Measurements from ENCODE around the gene RRP1B. TPM values are rescaled to one million over a fixed set of nuclear protein-coding genes. Genes with fewer than 3 reads are reported as not detected.
"Not testable (repeated sequence)": the region's sequence is repeated elsewhere in the genome, so short reads cannot be mapped to it uniquely, and the experiment has no call there.

Gene RRP1B
- polyA plus RNA-seq (2013, experiment 1 of 2; ENCODE audit: insufficient read length) = 18.3 TPM
- polyA plus RNA-seq (2013, experiment 2 of 2; ENCODE audit: insufficient read length) = 19.2 TPM

DNA sequence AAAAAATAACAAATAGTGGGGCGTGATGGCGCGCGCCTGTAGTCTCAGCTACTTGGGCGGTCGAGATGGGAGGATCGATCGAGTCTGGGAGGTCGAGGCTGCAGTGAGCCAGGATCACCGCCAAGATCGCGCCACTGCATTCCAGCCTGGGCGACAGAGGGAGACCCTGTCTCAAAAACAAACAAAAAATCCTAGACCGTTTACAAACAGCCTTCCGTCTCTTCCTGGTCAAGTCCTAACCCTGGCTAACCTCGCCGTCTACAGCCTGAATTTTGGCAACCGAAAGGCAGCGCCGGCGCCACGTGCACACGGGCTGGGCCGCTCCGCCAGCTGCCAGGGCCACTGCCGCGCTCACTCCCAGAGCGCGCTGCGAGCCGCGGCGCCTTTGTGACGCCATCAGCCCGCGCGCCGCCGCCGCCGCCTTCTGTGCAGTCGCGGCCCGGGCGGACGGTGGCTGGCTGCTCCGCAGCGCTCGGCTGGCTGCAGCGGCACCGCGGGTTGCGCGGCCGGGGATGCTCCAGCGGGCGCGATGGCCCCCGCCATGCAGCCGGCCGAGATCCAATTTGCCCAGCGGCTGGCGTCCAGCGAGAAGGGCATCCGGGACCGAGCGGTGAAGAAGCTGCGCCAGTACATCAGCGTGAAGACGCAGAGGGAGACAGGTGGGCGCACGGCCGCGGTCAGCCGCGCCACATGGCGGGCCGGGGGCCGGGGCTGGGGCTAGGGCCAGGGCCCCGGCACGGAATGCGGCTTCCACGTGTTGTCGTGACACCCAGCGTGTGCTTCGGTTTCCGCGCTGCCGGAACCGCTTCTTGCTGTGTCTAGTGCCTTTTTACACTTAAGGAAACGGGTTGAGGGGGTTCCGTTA, at the start of gene RRP1B, which contains the start of gene HSF2BP:
TSS of gene RRP1B (plus strand) at position 425 of the 865 bp plus-strand sequence. CDS start at position 530, 105 bp downstream.
TSS of gene HSF2BP (minus strand) at position 353 of the 865 bp plus-strand sequence. CDS start 1,392 bp downstream, outside the sequence.
- peak; percentile 89 for DNase-seq

GRCh38 chr21:43611598-43612369, 47.6 kb upstream of the RRP1B start:
- peak; percentile 56 for DNase-seq

- DNase-seq = peak; percentile 76
Measured at GRCh38 chr21:43613755-43614638, 45.4 kb upstream of the RRP1B start.

GRCh38 chr21:43614839-43615238, 44.5 kb upstream of the RRP1B start:
- no peak for DNase-seq

DNA sequence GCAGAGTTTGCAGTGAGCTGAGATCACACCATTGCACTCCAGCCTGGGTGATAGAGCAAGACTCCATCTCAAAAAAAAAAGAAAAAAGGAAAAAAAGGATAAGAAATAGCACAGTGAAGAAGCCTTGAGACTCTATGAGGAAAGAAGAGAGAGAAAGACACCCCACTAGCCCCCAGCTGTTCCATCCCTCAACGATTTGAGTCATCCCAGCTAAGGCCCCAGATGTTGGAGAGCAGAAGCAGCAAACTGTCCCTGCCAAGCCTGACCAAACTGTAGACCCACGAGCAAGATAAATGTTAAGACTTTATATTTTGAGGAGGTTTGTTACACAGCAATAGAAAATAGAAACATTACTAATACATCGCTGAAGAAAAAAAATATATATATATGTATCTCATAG, 42.5 kb upstream of the RRP1B start:
- not testable (repeated sequence) for DNase-seq

DNA sequence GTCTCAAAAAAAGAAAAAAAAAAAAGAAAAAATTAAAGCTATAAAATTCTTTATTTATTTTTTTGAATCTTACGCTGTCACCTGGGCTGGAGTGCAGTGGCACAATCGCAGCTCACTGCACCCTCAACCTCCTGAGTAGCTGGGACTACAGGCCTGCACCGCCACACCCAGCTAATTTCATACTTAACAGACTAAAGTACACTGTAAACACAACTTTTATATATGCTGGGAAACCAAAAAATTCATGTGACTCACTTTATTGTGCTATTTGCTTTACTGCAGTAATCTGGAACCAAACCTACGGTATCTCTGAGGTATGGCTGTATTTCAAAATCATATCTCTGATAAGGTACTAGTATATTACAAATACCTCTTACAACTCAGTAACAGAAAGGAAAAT, 40.4 kb upstream of the RRP1B start:
- DNase-seq = no peak

DNA sequence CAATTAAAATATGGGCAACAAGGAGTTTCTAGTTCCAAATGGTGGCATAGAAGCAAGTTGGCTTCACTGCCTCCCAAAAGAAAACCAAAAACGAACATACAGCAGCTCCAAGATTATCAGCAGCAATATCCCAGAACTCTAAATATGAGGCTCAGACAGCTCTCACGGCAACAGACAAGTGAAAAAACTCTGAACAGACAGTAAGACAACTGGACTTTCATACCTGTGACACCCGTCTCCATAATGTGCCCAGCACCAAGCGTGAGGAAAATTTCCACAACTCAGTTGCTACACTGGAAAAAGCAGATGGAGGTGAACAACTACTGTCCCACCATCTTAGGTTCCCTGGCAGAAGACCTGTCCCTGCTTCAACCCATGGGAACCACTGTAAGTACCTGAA, 40.0 kb upstream of the RRP1B start:
- DNase-seq = no peak

GRCh38 chr21:43619856-43620255, 39.5 kb upstream of the RRP1B start:
- DNase-seq = no peak

DNA sequence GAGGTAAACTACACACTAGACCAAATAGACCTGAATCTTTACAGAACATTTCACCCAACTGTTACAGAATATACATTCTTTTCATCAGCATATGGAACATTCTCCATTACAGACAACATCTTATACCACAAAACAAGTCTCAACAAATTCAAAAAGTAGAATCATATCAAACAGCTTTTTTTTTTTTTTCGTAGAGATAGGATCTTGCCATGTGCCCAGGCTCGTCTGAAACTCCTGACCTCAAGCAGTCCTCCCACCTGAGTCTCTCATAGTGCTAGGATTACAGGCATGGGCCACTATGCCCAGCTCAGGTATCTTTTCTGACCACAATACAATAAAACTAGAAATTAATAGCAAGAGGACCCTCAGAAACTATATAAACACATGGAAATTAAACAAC, 36.6 kb upstream of the RRP1B start:
- DNase-seq = no peak

GRCh38 chr21:43623588-43623987, 35.8 kb upstream of the RRP1B start:
- DNase-seq = no peak

DNA sequence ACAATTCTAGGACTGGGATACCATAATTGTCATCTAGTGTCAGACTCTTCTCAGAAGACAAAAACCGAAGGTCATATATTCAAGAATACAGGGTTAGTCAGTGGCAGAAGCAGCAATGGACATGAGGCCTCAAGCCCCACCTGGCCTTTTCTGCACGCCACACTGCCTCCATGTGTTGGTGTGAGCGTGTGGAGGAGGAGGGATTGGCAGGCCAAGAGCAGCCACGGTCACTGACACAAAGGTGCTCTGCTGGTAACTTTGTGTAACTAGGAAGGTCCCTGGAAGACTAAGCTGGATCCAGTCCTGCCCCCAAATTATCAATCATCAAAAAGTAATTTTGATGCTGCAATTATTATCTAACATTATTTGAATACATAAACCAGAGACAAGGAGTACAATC, 35.0 kb upstream of the RRP1B start:
- no peak for DNase-seq

GRCh38 chr21:43626390-43626789, 33.0 kb upstream of the RRP1B start:
- no peak for DNase-seq

DNA sequence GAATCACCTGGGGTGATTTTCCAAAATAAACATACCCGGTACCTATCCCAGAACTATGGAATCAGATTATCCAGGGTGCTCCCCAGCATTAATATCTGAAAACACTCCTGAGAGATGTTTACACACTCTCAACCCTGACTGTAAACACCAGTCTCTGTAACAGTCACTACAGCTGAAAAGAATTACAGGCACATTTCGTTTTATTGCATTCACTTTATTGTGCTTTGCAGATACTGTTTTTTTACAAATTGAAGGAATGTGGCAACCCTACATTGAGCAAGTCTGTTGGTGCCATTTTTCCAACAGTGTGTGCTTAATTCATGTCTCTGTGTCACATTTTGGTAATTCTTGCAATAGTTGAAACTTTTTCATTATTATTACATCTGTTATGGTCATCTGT, 31.8 kb upstream of the RRP1B start:
- DNase-seq = no peak

GRCh38 chr21:43631411-43632107, 27.8 kb upstream of the RRP1B start:
- no peak for DNase-seq

DNA sequence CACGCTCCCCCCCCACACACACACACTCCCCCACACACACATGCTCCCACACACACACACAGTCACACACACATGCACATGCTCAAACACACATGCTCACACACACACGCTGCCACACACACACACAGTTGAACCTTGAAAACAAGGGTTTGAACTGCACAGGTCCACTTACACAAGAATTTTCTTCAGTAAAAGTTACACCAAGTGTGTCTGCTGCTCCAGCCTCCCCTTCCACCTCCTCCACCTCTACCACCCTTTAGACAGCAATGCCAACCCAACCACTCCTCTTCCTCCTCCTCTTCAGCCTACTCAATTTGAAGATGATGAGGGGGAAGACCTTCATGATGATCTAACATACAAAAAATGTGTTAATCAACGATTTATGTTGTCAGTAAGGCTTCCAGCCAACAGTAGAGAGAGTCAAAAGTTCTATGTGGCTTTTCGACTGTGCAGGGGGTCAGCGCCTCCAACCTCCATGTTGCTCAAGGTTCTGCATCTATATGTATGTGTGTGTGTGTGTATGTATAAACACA, 26.9 kb upstream of the RRP1B start:
- DNase-seq = peak; percentile 31

- peak; percentile 90 for DNase-seq
Measured at GRCh38 chr21:43634618-43635017, 24.7 kb upstream of the RRP1B start.

GRCh38 chr21:43635436-43635835, 23.9 kb upstream of the RRP1B start:
- no peak for DNase-seq

DNA sequence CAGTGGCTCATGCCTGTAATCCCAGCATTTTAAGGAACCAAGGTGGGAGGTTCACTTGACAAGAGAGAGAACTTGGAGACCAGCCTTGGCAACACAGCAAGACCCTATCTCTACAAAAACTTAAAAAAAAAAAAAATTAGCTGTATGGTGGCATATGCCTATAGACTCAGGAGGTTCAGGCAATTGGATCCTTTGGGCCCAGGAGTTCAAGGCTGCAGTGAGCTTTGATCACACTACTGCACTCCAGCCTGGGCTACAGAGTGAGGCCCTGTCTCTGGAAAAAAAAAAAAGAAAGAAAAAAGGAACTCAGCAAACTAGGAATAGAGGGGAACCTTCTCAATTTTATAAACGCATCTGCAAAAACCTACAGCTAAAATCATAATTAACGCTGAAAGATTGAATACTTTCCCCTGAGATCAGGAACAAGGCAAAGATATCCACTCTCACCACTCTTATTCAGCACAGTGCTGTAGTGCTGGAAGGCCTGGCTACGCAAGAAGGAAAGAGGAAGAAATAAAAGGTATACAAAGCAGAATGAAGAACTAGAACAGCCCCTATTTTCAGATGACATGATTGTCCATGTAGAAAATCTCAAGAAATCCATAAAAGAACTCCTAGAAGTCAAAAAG, 21.7 kb upstream of the RRP1B start:
- no peak for DNase-seq

DNA sequence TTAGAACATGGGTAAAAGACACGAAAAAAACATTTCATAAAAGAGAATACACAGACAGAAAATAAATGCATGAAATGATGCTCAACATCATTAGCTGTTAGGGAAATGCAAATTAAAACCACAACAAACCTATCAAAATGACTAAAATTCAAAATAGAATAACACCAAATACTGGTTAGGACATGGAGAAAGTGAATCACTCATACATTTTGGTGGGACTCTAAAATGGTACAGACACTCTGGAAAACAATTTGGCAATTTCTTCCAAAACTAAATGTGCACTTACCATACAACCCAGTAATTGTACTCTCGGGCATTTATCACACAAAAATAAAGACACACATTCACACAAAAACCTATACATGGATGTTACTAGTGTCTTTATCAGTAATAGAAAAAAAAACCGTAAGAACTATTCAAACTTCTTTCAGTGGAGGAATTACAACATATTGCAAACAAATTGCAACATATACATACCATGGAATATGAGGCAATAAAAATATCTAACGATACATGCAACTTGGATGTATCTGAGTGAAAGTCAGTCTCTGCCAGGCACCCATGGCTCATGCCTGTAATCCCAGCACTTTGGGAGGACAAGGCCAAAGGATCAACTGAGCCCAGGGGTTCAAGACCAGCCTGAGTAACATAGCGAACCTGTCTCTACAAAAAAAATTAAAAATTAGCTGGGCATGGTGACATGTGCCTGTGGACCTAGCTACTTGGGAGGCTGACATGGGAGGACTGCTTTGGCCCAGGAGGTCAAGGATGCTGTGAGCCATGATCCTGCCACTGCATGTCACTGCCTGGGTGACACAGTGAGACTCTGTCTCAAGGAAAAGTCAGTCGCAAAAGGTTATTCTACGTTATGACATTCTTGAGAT, 19.6 kb upstream of the RRP1B start:
- DNase-seq = peak; percentile 88

- no peak for DNase-seq
Measured at GRCh38 chr21:43640400-43640799, 19.0 kb upstream of the RRP1B start.

Data from fibroblast of skin of scalp (primary cell).